ENCODE results near the gene GLIS1.
"Not testable (repeated sequence)": the region's sequence is repeated elsewhere in the genome, so short reads cannot be mapped to it uniquely, and the experiment has no call there.

GLIS1 gene

GRCh38 chr1:53557830-53558738 lies 180.9 kb downstream of the GLIS1 start:
- DNase-seq, result no peak

GRCh38 chr1:53557369-53557768 lies 181.6 kb downstream of the GLIS1 start:
- DNase-seq, result peak in 3 of 4 experiments; percentile 7 to 17 (median 11)

GRCh38 chr1:53556657-53557227 lies 182.2 kb downstream of the GLIS1 start:
- DNase-seq, result peak in 1 of 4 experiments; percentile 2

GRCh38 chr1:53555620-53556326 lies 183.2 kb downstream of the GLIS1 start:
- DNase-seq, result not testable (repeated sequence)

- no peak for DNase-seq
Observed at GRCh38 chr1:53554592-53555305, 184.2 kb downstream of the GLIS1 start.

GRCh38 chr1:53553734-53554509 lies 185.0 kb downstream of the GLIS1 start:
- DNase-seq, result no peak

GRCh38 chr1:53552981-53553733 lies 185.8 kb downstream of the GLIS1 start:
- DNase-seq, result no peak

- DNase-seq, result no peak
Observed at GRCh38 chr1:53552146-53552861, 186.7 kb downstream of the GLIS1 start.

- no peak for DNase-seq
Observed at GRCh38 chr1:53551428-53551995, 187.5 kb downstream of the GLIS1 start.

- peak in 1 of 4 experiments; percentile 10 for DNase-seq
Observed at GRCh38 chr1:53550201-53550741, 188.7 kb downstream of the GLIS1 start.

GRCh38 chr1:53549781-53550180 lies 189.2 kb downstream of the GLIS1 start:
- DNase-seq, result no peak

GRCh38 chr1:53549287-53549686 lies 189.7 kb downstream of the GLIS1 start:
- DNase-seq, result no peak

- DNase-seq, result no peak
Observed at GRCh38 chr1:53548031-53548491, 190.9 kb downstream of the GLIS1 start.

- no peak for DNase-seq
Observed at GRCh38 chr1:53547231-53547790, 191.7 kb downstream of the GLIS1 start.

GRCh38 chr1:53546409-53547155 lies 192.4 kb downstream of the GLIS1 start:
- DNase-seq, result no peak

GRCh38 chr1:53545663-53546408 lies 193.1 kb downstream of the GLIS1 start:
- DNase-seq, result no peak

GRCh38 chr1:53544728-53545515 lies 194.0 kb downstream of the GLIS1 start:
- DNase-seq, result no peak
